ENCODE results near the gene PSPN. TPM values are rescaled to one million over a fixed set of nuclear protein-coding genes. Genes with fewer than 3 reads are reported as not detected.

The PSPN gene
- total RNA-seq, 4 donors from 2014 or later = 0.83 to 5.2 (median 2.2) TPM

GRCh38 chr19:6421075-6422014 is 45.6 kb upstream of the PSPN start:
- DNase-seq = no peak
- Histone ChIP-seq H3K4me3 (no peak overlapping the region), H3K27me3 (no peaks in the 10 kb centered on the region), H3K36me3 (peaks cover 0 to 57% (median 0%) of the 10 kb centered on the region in 3 donors), H3K9me3 (no peaks in the 10 kb centered on the region), H3K4me1 (peaks cover 0 to 22% (median 9%) of the 10 kb centered on the region in 4 donors), H3K27ac (no peak overlapping the region)
- TF ChIP-seq CTCF (IDR thresholded peaks at IDR 0.05) = no peak
- no peak for TF ChIP-seq POLR2A (IDR thresholded peaks at IDR 0.05)

- DNase-seq = no peak
- peaks cover 0 to 82% (median 0%) of the 10 kb centered on the region in 3 donors for H3K36me3 ChIP-seq
- H3K4me1 ChIP-seq = peaks cover 0 to 12% (median 4%) of the 10 kb centered on the region in 4 donors
- no peak overlapping the region for H3K4me3 ChIP-seq
- no peak overlapping the region for H3K27ac ChIP-seq
- H3K27me3 ChIP-seq = no peaks in the 10 kb centered on the region
- H3K9me3 ChIP-seq = no peaks in the 10 kb centered on the region
- TF ChIP-seq CTCF (IDR thresholded peaks at IDR 0.05) (no peak), POLR2A (IDR thresholded peaks at IDR 0.05) (no peak)
Measured at GRCh38 chr19:6418562-6418932, 42.8 kb upstream of the PSPN start.

GRCh38 chr19:6417713-6418561 is 42.2 kb upstream of the PSPN start:
- Histone ChIP-seq H3K36me3 (peaks cover 0 to 82% (median 0%) of the 10 kb centered on the region in 3 donors), H3K27ac (no peak overlapping the region), H3K27me3 (no peaks in the 10 kb centered on the region), H3K9me3 (no peaks in the 10 kb centered on the region), H3K4me3 (no peak overlapping the region), H3K4me1 (peaks cover 0 to 12% (median under 1%) of the 10 kb centered on the region in 4 donors)
- TF ChIP-seq POLR2A (IDR thresholded peaks at IDR 0.05) (no peak), CTCF (IDR thresholded peaks at IDR 0.05) (peak in 3 of 6 experiments; percentile 32 to 42 (median 35))
- no peak for DNase-seq

- TF ChIP-seq POLR2A (IDR thresholded peaks at IDR 0.05) (no peak), CTCF (IDR thresholded peaks at IDR 0.05) (no peak)
- Histone ChIP-seq H3K9me3 (no peaks in the 10 kb centered on the region), H3K27me3 (no peaks in the 10 kb centered on the region), H3K4me1 (peaks cover 0 to 13% (median 0%) of the 10 kb centered on the region in 4 donors), H3K4me3 (no peak overlapping the region), H3K36me3 (peaks cover 0 to 79% (median 0%) of the 10 kb centered on the region in 3 donors), H3K27ac (no peak overlapping the region)
- no peak for DNase-seq
Measured at GRCh38 chr19:6416658-6417405, 41.1 kb upstream of the PSPN start.

- H3K4me3 ChIP-seq = no peak overlapping the region
- H3K27me3 ChIP-seq = no peaks in the 10 kb centered on the region
- DNase-seq = no peak
- peaks cover 0 to 69% (median 0%) of the 10 kb centered on the region in 3 donors for H3K36me3 ChIP-seq
- no peak overlapping the region for H3K27ac ChIP-seq
- H3K4me1 ChIP-seq = peaks cover 0 to 13% (median 0%) of the 10 kb centered on the region in 4 donors
- H3K9me3 ChIP-seq = no peaks in the 10 kb centered on the region
- no peak for TF ChIP-seq POLR2A (IDR thresholded peaks at IDR 0.05)
- TF ChIP-seq CTCF (IDR thresholded peaks at IDR 0.05) = no peak
Measured at GRCh38 chr19:6415591-6416190, 40.0 kb upstream of the PSPN start.
